Raji (cell line): ENCODE data around the gene PAFAH1B1.

Experiments used
- POLR2A ChIP-seq: IDR thresholded peaks from 2 replicates; pipeline ENCODE4 v1.6.1; 2011; ENCODE audit warnings: low read depth, low read length, control low read depth; ENCODE audit not compliant: insufficient read depth

PAFAH1B1 gene

DNA sequence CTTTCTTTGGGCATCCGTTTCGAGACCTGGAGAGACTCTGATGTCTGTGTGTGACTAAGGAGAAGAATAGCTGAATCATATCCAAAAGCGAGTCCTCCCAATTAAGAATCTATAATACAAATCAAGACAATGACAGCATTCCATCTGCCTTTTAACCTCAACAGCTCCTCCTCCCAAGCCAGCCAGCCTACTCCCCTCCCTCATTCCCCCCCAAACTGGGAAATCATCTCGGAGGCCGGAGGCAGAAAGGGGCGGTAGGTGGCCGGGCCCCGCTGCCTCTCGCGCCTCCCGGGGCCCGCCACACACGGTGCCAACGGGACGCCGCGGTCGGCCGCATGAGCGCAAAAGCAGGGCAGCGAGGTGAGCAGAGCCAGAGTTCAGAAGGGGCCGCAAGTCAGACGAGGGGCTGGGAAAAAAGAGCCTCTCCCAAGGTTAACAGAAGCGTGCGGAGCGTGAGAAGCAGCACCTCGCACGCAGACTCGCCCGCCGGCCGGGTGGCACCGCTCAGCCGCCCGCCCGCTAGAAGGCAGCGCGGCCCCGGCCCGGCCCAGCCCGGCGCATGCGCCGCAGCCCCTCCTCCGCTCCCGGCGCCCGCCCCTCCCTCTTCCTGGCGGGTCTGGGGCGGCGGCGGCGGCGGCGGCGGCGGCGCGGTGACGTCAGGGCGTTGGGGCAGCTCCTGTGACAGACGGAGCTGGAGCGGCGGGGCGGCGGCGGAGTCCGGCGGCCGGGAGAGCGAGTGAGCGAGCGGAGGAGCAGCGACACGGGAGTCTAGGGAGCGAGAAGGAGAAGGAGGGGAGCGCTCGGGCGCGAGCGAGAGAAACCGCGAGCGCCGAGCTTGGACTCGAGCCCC lies at the start of gene PAFAH1B1:
Gene PAFAH1B1 (plus strand): TSS at position 684 of the 850 bp plus-strand sequence. CDS start 44,635 bp downstream, outside the sequence.
- TF ChIP-seq POLR2A, result peak; percentile 96

DNA sequence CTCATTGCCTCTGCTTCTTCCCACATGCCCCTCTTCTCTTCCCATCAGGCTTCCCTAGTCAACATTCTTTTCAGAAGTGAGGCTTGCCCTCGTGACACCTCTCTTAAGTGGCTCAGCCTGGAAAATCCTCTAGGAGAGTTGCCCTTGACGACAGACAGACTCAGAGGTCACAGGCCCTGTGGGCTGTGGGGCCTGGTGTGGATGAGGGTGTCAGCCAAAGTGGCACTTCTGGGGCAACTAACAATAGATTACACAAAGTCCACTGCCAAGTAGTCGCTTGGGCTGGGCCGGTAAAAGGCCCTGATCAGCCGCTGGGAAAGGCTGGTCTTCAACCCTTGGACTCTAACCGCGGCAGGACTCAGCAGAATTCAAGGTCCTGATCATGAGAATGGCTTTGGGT lies 48.1 kb upstream of the PAFAH1B1 start:
- no peak for TF ChIP-seq POLR2A

DNA sequence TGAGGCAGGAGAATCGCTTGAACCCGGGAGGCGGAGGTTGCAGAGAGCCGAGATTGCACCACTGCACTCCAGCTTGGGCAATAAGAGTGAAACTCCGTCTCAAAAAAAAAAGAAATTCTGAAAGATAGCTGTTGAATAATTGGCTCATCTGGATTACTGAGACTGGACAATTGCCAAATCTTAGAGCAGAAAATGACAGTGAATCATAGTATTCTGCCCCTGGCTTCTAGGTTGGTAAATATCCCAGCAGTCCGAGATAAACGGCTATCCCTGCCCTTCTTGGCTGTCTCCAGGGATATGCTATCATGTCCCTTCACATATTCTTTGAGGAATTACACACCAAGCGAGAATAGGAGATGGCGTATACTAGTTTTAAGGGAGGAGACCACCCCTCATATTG lies 46.3 kb upstream of the PAFAH1B1 start:
- TF ChIP-seq POLR2A, result no peak

DNA sequence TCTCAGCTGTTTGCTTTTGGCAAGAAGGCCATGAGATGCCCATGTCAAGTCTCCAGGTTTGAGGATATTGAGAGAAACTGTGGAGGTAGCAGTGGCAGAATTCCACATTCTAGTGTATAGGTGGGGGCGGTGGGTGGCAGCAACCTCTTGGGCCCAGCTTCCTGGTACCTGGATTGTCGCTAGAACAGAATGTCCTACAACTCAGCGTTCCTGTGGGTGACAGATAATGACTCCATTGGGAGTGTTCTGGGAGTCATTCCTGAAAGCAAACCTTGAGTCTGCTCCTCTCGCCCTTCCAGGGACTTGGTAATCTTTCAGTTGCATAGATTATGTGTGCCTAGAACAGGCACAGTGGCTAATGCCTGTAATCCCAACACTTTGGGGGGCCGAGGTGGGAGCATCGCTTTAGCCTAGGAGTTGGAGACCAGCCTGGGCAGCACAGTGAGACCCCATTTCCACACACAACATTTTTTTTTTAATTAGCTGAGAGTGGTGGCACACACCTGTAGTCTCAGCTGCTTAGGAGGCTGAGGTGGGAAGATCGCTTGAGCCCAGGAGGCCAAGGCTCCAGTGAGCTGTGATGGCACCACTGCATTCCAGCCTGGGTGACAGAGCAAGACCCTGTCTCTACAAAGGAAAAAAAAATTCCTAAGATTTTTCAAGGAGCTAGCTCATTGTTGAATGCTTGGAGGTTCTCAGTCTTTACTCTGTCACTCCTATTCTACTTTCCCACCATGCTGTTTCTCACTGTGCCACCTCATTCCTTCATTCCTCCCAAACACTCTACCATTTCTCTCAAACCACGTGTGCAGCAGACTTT lies 43.9 kb upstream of the PAFAH1B1 start:
- TF ChIP-seq POLR2A, result no peak

DNA sequence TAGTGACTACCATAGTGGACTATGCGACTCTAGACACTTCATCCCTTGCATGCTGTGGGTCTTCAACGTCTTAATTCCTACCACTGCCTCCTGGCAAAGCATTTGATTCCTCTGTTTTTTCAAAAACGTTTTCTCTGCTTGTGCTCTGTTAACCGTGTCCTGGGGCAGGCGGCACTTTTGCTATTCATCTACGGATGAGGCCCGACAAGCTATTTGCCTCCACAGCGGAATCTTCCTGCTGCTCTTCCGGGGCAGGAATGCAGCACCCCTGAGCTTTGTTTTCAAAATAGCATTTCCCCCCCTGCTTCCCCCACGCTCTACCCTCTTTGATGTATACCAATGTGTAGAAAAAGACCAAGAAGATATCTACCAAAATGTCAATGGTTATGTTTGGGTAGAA lies 42.0 kb upstream of the PAFAH1B1 start:
- TF ChIP-seq POLR2A, result no peak

DNA sequence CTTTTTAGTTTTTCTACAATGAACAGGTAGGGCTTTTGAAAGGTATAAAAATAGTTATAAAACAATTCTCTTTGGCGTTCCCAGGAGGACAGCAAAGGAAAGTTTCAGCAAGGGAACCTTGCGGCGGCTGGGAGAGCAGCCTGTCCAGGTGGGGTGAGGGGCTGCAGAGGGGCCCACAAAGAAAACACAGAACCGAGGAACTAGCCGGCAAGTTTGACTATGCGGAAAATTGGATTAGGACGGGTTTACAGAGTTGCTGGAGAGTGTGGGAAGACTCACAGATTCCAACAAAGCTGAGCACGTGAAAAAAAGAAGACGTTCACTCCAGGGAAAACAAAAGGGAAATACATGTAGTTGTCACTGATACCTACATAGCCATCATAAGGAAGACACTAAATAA lies 41.5 kb upstream of the PAFAH1B1 start:
- TF ChIP-seq POLR2A, result no peak

DNA sequence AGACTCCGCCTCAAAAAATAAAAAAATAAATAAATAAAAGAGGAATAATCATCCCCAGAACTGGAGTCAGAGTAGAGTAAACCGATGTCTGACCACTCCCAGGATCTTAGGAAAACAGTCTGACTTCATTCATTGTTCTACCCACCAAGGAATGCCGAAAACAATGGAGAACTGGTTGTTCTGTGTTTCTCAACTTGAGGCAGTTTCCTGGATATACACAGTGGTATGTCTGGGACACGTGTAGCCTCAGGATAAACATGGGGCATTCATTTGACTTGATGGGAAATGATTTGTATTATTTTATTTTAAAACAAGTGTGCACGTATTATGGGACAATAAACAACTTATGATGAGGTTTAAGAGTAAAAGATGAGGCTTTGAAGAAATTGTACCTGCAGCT lies 32.8 kb upstream of the PAFAH1B1 start:
- no peak for TF ChIP-seq POLR2A

DNA sequence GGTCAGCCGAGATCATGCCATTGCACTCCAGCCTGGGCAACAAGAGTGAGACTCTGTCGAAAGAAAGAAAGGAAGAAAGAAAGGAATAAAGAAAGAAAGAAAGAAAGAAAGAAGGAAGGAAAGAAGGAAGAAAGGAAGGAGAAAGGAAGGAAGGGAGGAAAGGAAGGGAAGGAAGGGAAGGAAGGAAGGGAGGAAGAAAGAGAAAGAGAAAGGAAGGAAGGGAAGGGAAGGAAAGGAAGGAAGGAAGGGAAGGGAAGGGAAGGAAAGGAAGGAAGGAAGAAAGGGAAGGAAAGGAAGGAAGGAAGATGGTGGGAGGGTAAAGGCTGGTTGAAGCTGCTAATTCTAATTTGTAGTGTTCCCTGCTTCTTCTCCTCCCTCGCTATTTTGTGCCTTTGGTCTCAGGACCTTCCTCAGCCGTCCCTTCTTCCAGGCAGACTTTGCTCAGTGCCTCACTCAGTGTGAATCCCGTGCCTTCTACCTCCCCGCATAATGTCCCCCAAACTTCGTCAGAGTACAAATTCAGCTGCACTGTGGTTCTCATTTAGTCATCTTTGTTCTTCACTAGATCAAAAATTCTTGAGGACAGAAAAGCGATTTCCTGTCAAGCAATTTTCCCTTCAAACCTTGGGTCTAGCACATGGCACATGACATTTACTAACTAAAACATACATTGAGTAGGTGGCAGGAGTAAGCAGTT lies 31.1 kb upstream of the PAFAH1B1 start:
- no peak for TF ChIP-seq POLR2A

DNA sequence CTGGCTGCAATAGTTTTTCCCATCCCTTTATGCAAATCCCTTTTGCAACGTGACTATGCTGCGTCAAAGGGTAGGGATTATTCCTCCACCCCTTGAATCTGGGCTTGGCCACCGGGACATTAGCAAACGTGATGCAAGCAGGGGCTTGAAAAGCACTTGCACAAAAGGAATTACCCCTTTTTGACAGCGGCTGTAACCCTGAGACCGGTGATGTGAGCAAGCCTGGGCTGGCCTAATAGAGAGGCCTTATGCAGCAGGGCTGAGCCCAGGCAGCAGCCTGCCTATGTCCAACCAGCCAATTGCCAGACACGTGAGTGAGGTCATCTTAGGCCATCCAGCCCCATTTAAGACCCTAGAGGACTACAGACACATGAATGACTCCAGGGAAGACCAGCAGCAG lies 30.4 kb upstream of the PAFAH1B1 start:
- no peak for TF ChIP-seq POLR2A

DNA sequence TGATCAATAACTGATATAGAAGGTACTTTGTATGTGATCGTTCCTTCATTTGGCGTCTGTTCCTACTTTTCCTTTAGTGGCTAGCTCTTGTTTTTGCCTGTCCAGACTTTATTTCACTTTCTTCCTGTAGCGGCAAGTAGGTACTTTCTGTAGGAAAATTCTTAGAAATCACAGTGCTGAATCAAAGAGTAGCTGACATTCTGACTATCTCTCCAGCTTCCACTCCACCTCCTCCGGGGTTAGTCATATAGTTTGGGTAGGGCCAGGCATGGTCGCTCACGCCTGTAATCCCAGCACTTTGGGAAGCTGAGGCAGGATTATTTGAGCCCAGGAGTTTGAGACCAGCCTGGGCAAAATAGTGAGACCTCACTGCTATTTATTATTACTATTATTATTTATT lies 29.9 kb upstream of the PAFAH1B1 start:
- TF ChIP-seq POLR2A, result no peak

DNA sequence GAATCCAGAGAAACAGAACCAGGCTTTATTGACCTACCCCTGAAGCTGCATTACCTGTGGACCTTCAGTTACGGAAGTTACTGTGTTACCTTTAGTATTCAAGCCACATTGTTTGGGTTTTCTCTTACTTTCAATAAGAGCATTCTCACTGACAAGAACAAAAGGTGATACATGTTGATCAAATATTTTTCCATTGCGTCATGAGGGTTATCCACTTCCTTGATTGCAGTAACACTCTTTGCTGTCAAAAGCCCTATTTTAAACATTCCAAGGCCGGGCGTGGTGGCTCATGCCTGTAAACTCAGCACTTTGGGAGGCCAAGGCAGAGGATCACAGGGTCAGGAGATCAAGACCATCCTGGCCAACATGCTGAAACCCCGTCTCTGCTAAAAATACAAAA lies 28.6 kb upstream of the PAFAH1B1 start:
- TF ChIP-seq POLR2A, result no peak

DNA sequence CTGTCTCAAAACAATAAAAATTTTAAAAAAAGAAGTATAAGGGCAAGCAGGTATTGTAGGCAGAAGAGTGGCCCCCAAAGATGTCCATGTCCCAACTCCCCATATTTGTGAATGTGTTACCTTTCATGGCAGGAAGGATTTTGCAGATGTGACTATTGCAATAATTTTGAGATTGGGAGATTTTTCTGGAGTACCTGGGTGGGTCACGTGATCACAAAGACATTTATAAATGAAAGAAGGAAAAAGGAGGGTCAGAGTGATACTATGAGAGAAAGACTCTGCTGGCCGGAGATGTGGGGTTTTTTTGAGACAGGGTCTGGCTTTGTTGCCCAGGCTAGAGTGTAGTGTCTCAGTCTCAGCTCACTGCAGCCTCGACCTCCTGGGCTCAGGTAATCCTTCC lies 27.4 kb upstream of the PAFAH1B1 start:
- TF ChIP-seq POLR2A, result no peak

DNA sequence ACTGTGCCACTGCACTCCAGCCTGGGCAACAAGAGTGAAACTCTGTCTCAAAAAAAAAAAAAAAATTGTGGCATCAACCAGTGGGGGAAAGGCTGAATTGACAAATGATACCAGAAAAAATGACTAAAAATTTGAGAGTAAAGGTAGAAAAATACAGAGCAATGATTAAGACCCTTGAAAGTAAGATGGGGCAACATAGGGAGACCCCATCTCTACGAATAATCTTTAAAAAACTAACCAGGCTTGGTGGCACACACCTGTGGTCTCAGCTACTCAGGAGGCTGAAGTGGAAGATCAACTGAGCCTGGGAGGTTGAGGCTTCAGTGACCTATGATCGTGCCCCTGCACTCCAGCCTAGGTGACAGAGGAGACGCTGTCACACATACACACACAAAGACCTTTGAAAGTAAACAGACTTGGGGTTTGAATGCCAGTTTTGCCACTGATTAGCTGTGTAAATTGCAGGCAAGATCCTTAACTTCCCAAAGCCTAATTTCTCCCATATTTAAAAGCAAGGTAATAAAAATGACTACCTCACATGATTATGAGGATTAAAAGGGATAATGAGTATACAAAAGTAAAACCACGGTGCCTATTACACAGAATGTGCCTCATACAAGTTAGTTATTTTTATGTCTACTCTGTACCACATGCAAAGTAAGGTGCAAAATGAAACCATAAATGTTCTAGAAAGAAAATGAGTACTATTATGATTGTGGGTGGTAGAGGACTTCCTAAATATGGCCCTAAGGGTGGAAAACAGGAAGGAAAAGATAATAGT lies 21.7 kb upstream of the PAFAH1B1 start:
- no peak for TF ChIP-seq POLR2A

DNA sequence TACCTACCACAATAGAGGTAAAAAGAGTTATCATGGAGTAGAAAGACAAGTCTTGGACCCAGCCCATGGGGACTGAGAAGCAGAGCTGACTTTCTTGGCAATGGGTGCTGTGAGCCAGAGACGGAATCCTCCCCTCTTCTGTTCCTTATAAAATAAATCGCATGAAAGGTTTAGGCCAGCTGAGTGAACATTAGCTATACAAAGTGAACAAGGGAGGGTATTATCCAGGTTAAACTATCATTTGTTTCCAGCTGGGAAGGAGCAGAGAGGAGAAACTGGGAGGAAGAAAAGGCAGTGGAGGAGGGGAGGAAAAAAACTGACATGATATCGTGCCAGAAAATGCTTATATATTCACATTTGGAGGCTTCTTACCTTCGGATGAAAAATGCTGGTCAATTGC lies 13.3 kb upstream of the PAFAH1B1 start:
- TF ChIP-seq POLR2A, result no peak

DNA sequence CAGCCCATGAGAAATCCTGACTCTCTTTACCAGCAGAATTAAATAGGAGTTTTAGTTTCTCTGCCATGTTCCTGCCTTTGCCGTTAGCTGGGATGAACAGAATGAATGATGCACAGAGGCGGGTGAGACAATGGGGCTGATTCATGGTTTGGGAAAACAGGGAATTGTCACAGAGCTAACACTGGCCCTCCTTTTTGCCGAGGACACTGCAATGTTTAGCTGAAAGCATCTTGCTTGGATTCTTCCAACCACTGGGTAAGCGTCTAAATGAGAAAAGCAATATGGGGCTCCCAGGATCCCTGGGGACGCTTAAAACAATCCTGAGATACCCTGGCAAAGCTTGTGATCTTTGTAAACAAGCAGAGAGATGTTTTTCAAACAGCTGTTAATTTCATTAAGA lies 12.8 kb upstream of the PAFAH1B1 start:
- no peak for TF ChIP-seq POLR2A

DNA sequence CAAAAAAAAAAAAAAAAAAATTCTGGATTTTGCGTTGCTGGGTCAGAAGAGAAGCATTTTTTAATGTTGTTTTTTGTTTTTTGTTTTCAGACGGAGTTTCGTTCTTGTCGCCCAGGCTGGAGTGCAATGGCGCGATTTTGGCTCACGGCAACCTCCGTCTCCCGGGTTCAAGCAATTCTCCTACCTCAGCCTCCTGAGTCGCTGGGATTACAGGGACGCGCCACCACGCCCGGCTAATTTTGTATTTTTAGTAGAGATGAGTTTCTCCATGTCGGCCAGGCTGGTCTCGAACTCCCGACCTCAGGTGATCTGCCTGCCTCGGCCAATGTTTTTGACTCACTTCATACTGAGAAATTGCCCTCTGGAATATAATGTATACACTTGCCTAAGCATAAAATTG lies 11.0 kb upstream of the PAFAH1B1 start:
- no peak for TF ChIP-seq POLR2A
